Neural cell (in vitro differentiated cells): ENCODE data around the gene ENO2. TPM values are rescaled to one million over a fixed set of nuclear protein-coding genes. Genes with fewer than 3 reads are reported as not detected.

ENCODE experiments used
- H2AFZ ChIP-seq: fragments of 200-600, 300-800 bp; sonication (generic), shearing (Covaris generic); 2 replicates; pipeline ENCODE4 v1.6.0; 2014; ENCODE audit warnings: low read depth, mild to moderate bottlenecking, antibody characterized with exemption, low read length, moderate library complexity
- H3F3A ChIP-seq: fragments of 200-600 bp; shearing (Covaris generic); 2 replicates; pipeline ENCODE4 v1.6.1; 2016; ENCODE audit warnings: mild to moderate bottlenecking, moderate library complexity, mixed read lengths, antibody characterized with exemption, low read length; ENCODE audit not compliant: insufficient read depth, poor library complexity, severe bottlenecking
- H3K27ac ChIP-seq: fragments of 200-600, 300-800 bp; sonication (generic), shearing (Covaris generic); 2 replicates; pipeline ENCODE4 v1.5.1; 2014; ENCODE audit warnings: mild to moderate bottlenecking, low read length, moderate library complexity
- H3K27me3 ChIP-seq: fragments of 300-800, 200-600 bp; sonication (generic), shearing (Covaris generic); 2 replicates; pipeline ENCODE4 v1.6.0; 2014; ENCODE audit warnings: mild to moderate bottlenecking, low read depth, low read length, moderate library complexity; ENCODE audit not compliant: insufficient read depth
- H3K36me3 ChIP-seq: fragments of 300-800, 200-600 bp; sonication (generic), shearing (Covaris generic); 2 replicates; pipeline ENCODE4 v1.5.1; 2014; ENCODE audit warnings: mild to moderate bottlenecking, antibody characterized with exemption, low read length, moderate library complexity; ENCODE audit not compliant: insufficient read depth
- H3K4me2 ChIP-seq: fragments of 300-800, 200-600 bp; sonication (generic), shearing (Covaris generic); 2 replicates; pipeline ENCODE4 v1.6.0; 2014; ENCODE audit warnings: mild to moderate bottlenecking, low read length
- H3K4me3 ChIP-seq: fragments of 300-800, 200-600 bp; sonication (generic), shearing (Covaris generic); 2 replicates; pipeline ENCODE4 v1.5.1; 2014; ENCODE audit warnings: mild to moderate bottlenecking, low read length, moderate library complexity
- H3K79me2 ChIP-seq: fragments of 200-600 bp; shearing (Covaris generic); replicated peaks from 2 replicates; pipeline ENCODE4 v1.6.0; 2014; ENCODE audit warnings: mild to moderate bottlenecking, low read length, moderate library complexity; ENCODE audit not compliant: insufficient read depth
- H3K9ac ChIP-seq: fragments of 300-800, 200-600 bp; sonication (generic), shearing (Covaris generic); 2 replicates; pipeline ENCODE4 v1.6.1; 2016; ENCODE audit warnings: mild to moderate bottlenecking, low read length, mixed read lengths
- H3K9me2 ChIP-seq: fragments of 200-600 bp; shearing (Covaris generic); 2 replicates; pipeline ENCODE4 v1.6.1; 2016; ENCODE audit warnings: mild to moderate bottlenecking, low read length, mixed read lengths; ENCODE audit not compliant: insufficient read depth
- H3K9me3 ChIP-seq: fragments of 200-600, 300-800 bp; sonication (generic), shearing (Covaris generic); 2 replicates; pipeline ENCODE4 v1.6.1; 2016; ENCODE audit warnings: mild to moderate bottlenecking, mixed run types, low read length, moderate library complexity, mixed read lengths
- H4K20me1 ChIP-seq: fragments of 200-600 bp; shearing (Covaris generic); 2 replicates; pipeline ENCODE4 v1.6.1; 2016; ENCODE audit warnings: mild to moderate bottlenecking, mixed run types; ENCODE audit not compliant: insufficient read depth
- CTCF ChIP-seq: fragments of 450-650 bp; IDR thresholded peaks from 2 replicates; pipeline ENCODE4 v1.5.1; 2014; ENCODE audit warnings: antibody characterized with exemption, mild to moderate bottlenecking, moderate library complexity; ENCODE audit not compliant: poor library complexity, severe bottlenecking
- EP300 ChIP-seq: fragments of 450-650 bp; conservative IDR thresholded peaks from 2 replicates; pipeline ENCODE4 v1.6.1; 2014; ENCODE audit warnings: antibody characterized with exemption, mild to moderate bottlenecking, moderate library complexity; ENCODE audit not compliant: poor library complexity, severe bottlenecking
- EZH2 ChIP-seq: fragments of 200-600, 300-800 bp; shearing (Covaris generic), sonication (generic); IDR thresholded peaks from 2 replicates; pipeline ENCODE4 v1.6.1; 2014; ENCODE audit warnings: antibody characterized with exemption, low read length, borderline replicate concordance, mild to moderate bottlenecking; ENCODE audit not compliant: insufficient read depth, poor library complexity, severe bottlenecking
- MXI1 ChIP-seq: fragments of 450-650 bp; conservative IDR thresholded peaks from 2 replicates; pipeline ENCODE4 v1.6.1; 2014; ENCODE audit warnings: antibody characterized with exemption, mild to moderate bottlenecking; ENCODE audit not compliant: poor library complexity, severe bottlenecking
- POLR2AphosphoS5 ChIP-seq: IDR thresholded peaks from 2 replicates; pipeline ENCODE4 v1.6.1; 2012
- RAD21 ChIP-seq: fragments of 450-650 bp; conservative IDR thresholded peaks from 2 replicates; pipeline ENCODE4 v1.6.1; 2014; ENCODE audit warnings: antibody characterized with exemption, mild to moderate bottlenecking, moderate library complexity
- REST ChIP-seq: IDR thresholded peaks from 2 replicates; pipeline ENCODE4 v1.6.1; 2012; ENCODE audit warnings: borderline replicate concordance
- SMC3 ChIP-seq: fragments of 450-650 bp; conservative IDR thresholded peaks from 2 replicates; pipeline ENCODE4 v1.6.1; 2014; ENCODE audit warnings: antibody characterized with exemption, mild to moderate bottlenecking, moderate library complexity; ENCODE audit not compliant: poor library complexity
- TAF1 ChIP-seq: IDR thresholded peaks from 2 replicates; pipeline ENCODE4 v1.6.1; 2012; ENCODE audit warnings: low read depth
- polyA plus RNA-seq: library from polyadenylated mRNA; depleted of rRNA; stranded (reverse); fragments of >200 nt; gene quantifications from 2 replicates; pipeline ENCODE4 v1.2.3, GENCODE V29; 2014

Gene ENO2
- polyA plus RNA-seq, 1 donor from 2014 or later, result 193 TPM

- H3K9me3 ChIP-seq, result no peaks in the 10 kb centered on the region
- H2AFZ ChIP-seq, result no peak overlapping the region
- no peak overlapping the region for H3K9ac ChIP-seq
- H3K27me3 ChIP-seq, result no peaks in the 10 kb centered on the region
- no peaks in the 10 kb centered on the region for H3K9me2 ChIP-seq
- no peak overlapping the region for H3K27ac ChIP-seq
- TF ChIP-seq CTCF, result no peak
- no peak for TF ChIP-seq TAF1
- no peak for TF ChIP-seq SMC3
- no peak for TF ChIP-seq EZH2
- TF ChIP-seq POLR2AphosphoS5, result no peak
- no peak for TF ChIP-seq MXI1
- no peak for TF ChIP-seq RAD21
- no peak for TF ChIP-seq EP300
- TF ChIP-seq REST, result no peak
- H3K4me3 ChIP-seq, result no peak overlapping the region
- H3K36me3 ChIP-seq, result no peaks in the 10 kb centered on the region
- H3K79me2 ChIP-seq, result no peaks in the 10 kb centered on the region
- H3F3A ChIP-seq, result no peaks in the 10 kb centered on the region
- no peaks in the 10 kb centered on the region for H4K20me1 ChIP-seq
- no peak overlapping the region for H3K4me2 ChIP-seq
Observed at GRCh38 chr12:6959805-6960592, 45.6 kb downstream of the ENO2 start.

GRCh38 chr12:6960593-6961277 lies 46.4 kb downstream of the ENO2 start:
- no peak overlapping the region for H2AFZ ChIP-seq
- no peak overlapping the region for H3K27ac ChIP-seq

More at GRCh38 chr12:6960593-6961277, 46.4 kb downstream of the ENO2 start:
- H3K79me2 ChIP-seq, result no peaks in the 10 kb centered on the region
- no peaks in the 10 kb centered on the region for H3K9me2 ChIP-seq
- H4K20me1 ChIP-seq, result no peaks in the 10 kb centered on the region
- no peaks in the 10 kb centered on the region for H3K36me3 ChIP-seq
- H3K9ac ChIP-seq, result no peak overlapping the region
- H3K9me3 ChIP-seq, result no peaks in the 10 kb centered on the region
- H3K4me2 ChIP-seq, result no peak overlapping the region
- no peaks in the 10 kb centered on the region for H3F3A ChIP-seq
- H3K27me3 ChIP-seq, result no peaks in the 10 kb centered on the region
- TF ChIP-seq EP300 (no peak), CTCF (no peak), REST (no peak), POLR2AphosphoS5 (no peak), MXI1 (no peak), EZH2 (no peak), RAD21 (no peak), TAF1 (no peak), SMC3 (no peak)
- H3K4me3 ChIP-seq, result no peak overlapping the region
